ENCODE data around the gene CREBRF. TPM values are rescaled to one million over a fixed set of nuclear protein-coding genes. Genes with fewer than 3 reads are reported as not detected.
"Not testable (repeated sequence)": the region's sequence is repeated elsewhere in the genome, so short reads cannot be mapped to it uniquely, and the experiment has no call there.

The CREBRF gene
- total RNA-seq, 1 donor from 2014 or later, result 8.7 TPM

DNA sequence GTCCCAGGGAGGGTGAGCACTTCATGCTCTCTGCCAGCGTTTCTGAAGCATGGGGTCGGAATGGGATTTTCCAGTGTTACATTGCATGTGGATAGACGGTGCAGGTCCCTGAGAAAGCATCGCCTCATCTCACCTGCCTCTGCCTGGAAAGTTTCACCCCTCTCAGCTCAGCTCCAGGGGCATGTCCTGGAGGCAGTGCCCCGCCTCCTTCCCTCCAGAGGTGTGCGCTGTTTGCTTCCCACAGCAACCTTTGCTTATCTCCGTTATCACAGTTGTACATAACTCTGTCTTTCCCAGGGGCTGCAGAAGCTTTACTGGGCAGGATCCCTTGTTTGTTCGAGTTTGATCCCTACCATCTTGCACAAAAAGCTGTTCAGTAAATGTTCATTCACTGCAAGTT is 10.7 kb upstream of the CREBRF start:
- H3K36me3 Mint-ChIP-seq (ENCODE audit: low read depth), result no peaks in the 10 kb centered on the region
- peaks cover 4% of the 10 kb centered on the region for H3K27me3 Mint-ChIP-seq (ENCODE audit: low read depth)
- H3K9me3 Mint-ChIP-seq, result no peaks in the 10 kb centered on the region
- H3K27ac Mint-ChIP-seq, result no peak overlapping the region
- no peak for DNase-seq (ENCODE audit: low spot score)
- intact Hi-C loops (cut with micrococcal nuclease), result no loop called here
- no peaks in the 10 kb centered on the region for H3K4me1 Mint-ChIP-seq (ENCODE audit: low read depth)
- no peak overlapping the region for H3K4me3 Mint-ChIP-seq (ENCODE audit: low read depth)

DNA sequence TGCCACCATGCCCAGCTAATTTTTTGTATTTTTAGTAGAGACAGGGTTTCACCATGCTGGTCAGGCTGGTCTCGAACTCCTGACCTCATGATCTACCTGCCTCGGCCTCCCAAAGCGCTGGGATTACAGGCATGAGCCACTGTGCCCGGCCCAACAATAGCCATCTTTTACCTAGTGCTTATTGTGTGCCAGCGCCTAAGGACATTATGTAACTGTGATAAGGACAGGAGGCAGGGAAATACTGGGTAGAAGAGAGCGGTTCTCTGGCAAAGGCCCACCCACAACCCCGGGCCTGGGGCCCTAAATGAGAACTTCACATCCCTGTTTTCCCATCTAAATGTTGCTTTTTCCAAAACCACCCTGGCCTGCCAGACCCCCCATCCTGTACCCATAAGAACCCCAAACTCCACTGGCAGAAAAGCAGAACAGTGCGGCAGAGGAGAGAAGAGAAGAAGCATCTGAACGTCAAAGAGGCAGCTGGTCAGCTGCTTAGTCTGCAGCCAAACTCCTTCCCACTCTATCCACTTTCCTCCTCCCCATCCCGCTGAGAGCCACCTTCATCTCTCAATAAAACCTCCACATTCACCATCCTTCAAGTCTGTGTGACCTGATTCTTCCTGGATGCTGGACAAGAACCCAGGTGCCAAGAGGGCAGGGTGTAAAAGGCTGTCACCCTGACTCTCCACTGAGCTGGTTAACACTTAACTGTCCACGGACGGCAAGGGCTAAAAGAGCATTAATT is 8.9 kb upstream of the CREBRF start:
- intact Hi-C loops (cut with micrococcal nuclease); H3K9me3 Mint-ChIP-seq; DNase-seq (ENCODE audit: low spot score); H3K27me3 Mint-ChIP-seq (ENCODE audit: low read depth); H3K36me3 Mint-ChIP-seq (ENCODE audit: low read depth); H3K4me1 Mint-ChIP-seq (ENCODE audit: low read depth); H3K4me3 Mint-ChIP-seq (ENCODE audit: low read depth); H3K27ac Mint-ChIP-seq: not testable (repeated sequence)

DNA sequence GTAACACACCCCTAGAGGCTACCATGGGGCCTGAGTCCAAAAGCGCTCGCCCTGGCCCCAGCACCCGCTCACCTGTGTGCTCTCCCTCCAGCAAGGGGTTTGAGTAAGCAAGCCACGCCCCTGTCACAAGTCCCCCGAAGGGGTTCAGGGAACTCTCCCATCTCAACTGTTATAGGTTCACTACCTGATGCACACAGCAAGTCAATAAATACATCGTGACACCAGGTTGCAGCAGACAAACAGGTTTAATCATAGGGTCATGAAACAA is 8.4 kb upstream of the CREBRF start:
- DNase-seq (ENCODE audit: low spot score), result no peak
- intact Hi-C loops (cut with micrococcal nuclease), result no loop called here
- Mint-ChIP-seq H3K27ac (no peak overlapping the region), H3K27me3 (ENCODE audit: low read depth) (peaks cover 9% of the 10 kb centered on the region), H3K9me3 (no peaks in the 10 kb centered on the region), H3K4me3 (ENCODE audit: low read depth) (no peak overlapping the region), H3K36me3 (ENCODE audit: low read depth) (no peaks in the 10 kb centered on the region), H3K4me1 (ENCODE audit: low read depth) (peaks cover 6% of the 10 kb centered on the region)

DNA sequence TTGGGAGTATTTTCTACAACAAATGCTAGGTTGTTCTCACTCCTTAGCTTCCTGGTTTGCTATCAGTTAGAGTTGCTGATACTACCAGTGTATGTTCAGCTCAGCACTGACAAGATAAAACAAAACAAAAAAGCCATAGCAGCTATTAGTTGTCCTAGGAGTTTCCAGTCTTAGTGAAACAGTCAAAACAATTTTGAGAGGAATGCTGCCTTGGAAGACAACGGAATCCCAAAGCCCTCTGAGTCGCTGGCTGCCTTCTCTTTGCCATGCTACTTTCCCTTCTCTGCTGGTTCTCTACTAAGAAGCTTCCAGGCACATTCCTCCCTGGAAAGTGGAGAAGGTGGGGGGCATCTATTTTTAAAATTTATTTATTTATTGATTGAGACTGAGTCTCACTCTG is 5.4 kb upstream of the CREBRF start:
- peaks cover 21% of the 10 kb centered on the region for H3K4me1 Mint-ChIP-seq (ENCODE audit: low read depth)
- H3K36me3 Mint-ChIP-seq (ENCODE audit: low read depth), result no peaks in the 10 kb centered on the region
- intact Hi-C loops (cut with micrococcal nuclease), result no loop called here
- H3K27ac Mint-ChIP-seq, result no peak overlapping the region
- H3K27me3 Mint-ChIP-seq (ENCODE audit: low read depth), result peaks cover 9% of the 10 kb centered on the region
- no peak for DNase-seq (ENCODE audit: low spot score)
- H3K4me3 Mint-ChIP-seq (ENCODE audit: low read depth), result no peak overlapping the region
- H3K9me3 Mint-ChIP-seq, result no peaks in the 10 kb centered on the region

DNA sequence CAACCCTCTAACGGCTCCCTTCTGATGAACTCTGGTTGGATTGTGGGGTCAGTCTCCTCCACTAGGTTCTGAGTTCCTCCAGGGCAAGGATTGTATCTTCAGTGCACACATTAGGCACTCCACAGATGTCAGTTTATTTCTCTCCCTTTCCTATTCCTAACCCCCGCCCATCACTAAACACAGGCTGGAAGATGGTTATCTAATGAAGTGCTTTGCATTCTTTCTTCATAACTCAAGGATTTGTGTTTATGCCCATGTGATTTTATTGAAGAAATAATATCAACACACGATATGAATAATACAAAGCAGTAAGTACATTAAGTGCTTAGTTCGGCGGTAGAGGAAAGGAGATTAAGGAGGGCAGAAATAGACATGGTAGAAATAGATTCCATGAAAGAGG is 4.4 kb upstream of the CREBRF start:
- peaks cover 23% of the 10 kb centered on the region for H3K4me1 Mint-ChIP-seq (ENCODE audit: low read depth)
- H3K27ac Mint-ChIP-seq, result no peak overlapping the region
- intact Hi-C loops (cut with micrococcal nuclease), result no loop called here
- no peak overlapping the region for H3K4me3 Mint-ChIP-seq (ENCODE audit: low read depth)
- no peaks in the 10 kb centered on the region for H3K9me3 Mint-ChIP-seq
- no peaks in the 10 kb centered on the region for H3K36me3 Mint-ChIP-seq (ENCODE audit: low read depth)
- no peak for DNase-seq (ENCODE audit: low spot score)
- H3K27me3 Mint-ChIP-seq (ENCODE audit: low read depth), result peaks cover 9% of the 10 kb centered on the region

DNA sequence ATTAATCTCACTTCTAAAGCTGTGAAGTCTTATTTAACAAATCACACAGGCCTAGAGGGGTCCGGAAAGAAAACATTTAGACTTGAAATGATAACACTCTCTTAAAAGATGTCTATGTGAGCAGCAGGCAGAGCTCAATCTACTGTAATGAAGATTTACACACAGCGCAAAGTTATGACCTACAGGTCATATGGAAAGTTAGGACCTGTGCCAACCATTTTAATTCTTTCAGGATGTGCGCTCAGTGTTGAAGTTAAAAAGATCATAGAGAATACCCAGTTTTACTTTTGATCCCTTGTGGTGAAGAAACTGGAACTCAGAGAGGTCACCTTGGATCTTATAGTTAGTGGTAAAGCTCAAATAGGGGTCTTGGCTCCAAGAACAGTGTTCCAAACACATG is 3.1 kb upstream of the CREBRF start:
- intact Hi-C loops (cut with micrococcal nuclease), result no loop called here
- no peak overlapping the region for H3K4me3 Mint-ChIP-seq (ENCODE audit: low read depth)
- H3K4me1 Mint-ChIP-seq (ENCODE audit: low read depth), result peaks cover 23% of the 10 kb centered on the region
- no peaks in the 10 kb centered on the region for H3K9me3 Mint-ChIP-seq
- H3K27me3 Mint-ChIP-seq (ENCODE audit: low read depth), result peaks cover 7% of the 10 kb centered on the region
- no peak for DNase-seq (ENCODE audit: low spot score)
- H3K36me3 Mint-ChIP-seq (ENCODE audit: low read depth), result no peaks in the 10 kb centered on the region
- no peak overlapping the region for H3K27ac Mint-ChIP-seq

DNA sequence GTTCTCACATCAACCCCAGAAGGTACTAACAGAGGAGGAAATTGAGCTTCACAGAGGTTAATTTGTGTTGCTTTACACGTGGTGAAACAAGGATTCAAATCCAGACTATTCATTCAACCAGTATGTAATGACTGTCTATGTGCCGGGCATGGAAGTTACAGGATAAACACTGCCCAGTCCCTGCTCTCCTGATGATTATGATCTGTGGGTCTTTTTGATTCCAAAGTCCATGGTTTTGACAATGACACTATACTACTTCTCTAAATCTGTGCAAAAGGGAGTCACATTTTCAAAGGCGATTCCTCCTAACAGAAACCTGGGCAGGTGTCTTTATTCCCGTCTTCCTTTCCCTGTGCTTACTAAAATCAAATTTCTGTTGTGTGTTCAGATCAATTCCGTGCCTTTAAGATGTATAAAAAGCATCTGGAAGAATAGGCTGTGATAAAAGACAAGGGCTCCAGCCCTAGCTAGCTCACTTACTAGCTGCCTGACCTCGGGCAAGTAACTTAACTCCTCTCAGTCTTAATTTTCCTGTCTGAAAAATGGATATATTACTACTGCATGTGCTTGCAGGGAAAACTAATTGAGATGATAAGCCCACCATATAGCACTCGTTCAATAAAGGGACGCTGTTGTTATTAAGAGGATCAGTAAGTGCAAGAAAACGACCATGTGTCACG is 970 bp upstream of the CREBRF start:
- peaks cover 5% of the 10 kb centered on the region for H3K27me3 Mint-ChIP-seq (ENCODE audit: low read depth)
- H3K27ac Mint-ChIP-seq, result peak overlapping the region; percentile 88
- H3K9me3 Mint-ChIP-seq, result no peaks in the 10 kb centered on the region
- intact Hi-C loops (cut with micrococcal nuclease), result loop anchor here (5.0 kb wide), 3 partner anchors 272 to 1048 kb away; partner anchors contain the start of genes FBXW11 and STC2
- no peak for DNase-seq (ENCODE audit: low spot score)
- peak overlapping the region; percentile 87 for H3K4me3 Mint-ChIP-seq (ENCODE audit: low read depth)
- peaks cover 23% of the 10 kb centered on the region for H3K4me1 Mint-ChIP-seq (ENCODE audit: low read depth)
- no peaks in the 10 kb centered on the region for H3K36me3 Mint-ChIP-seq (ENCODE audit: low read depth)

DNA sequence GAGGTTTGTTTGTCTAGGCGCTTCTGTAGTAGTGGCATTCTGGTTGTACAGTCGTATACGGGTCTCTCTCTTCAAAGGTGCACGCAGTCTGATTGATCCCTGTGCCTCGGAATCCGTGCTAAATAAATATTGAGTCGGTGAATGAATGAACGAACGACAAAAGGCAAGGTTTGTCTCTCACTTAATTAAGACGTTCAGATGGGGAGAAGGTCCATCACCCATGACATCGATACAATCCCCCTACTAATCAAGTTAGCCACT is 500 bp upstream of the CREBRF start:
- Mint-ChIP-seq H3K36me3 (ENCODE audit: low read depth) (peaks cover 4% of the 10 kb centered on the region), H3K27me3 (ENCODE audit: low read depth) (peaks cover 5% of the 10 kb centered on the region), H3K4me3 (ENCODE audit: low read depth) (peak overlapping the region; percentile 87), H3K4me1 (ENCODE audit: low read depth) (peaks cover 23% of the 10 kb centered on the region), H3K27ac (peak overlapping the region; percentile 88), H3K9me3 (no peaks in the 10 kb centered on the region)
- no peak for DNase-seq (ENCODE audit: low spot score)
- intact Hi-C loops (cut with micrococcal nuclease), result loop anchor here (5.0 kb wide), 3 partner anchors 272 to 1048 kb away; partner anchors contain the start of genes FBXW11 and STC2

DNA sequence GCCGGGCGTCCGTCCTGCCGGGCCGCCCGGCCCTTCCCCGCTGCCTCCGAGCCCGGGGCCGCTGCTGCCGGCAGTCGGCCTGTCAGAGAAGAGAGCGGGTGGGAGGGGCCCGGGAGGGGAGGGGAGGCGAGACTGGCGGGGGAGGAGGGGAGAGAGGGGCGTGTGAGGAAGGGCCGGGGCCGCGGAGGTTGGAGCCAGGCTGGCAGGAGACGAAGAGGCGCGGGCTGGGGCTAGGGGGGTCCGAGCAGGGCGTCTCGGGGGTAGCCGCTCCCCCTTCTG is 570 bp downstream of the CREBRF start:
- no peak for DNase-seq (ENCODE audit: low spot score)
- Mint-ChIP-seq H3K4me3 (ENCODE audit: low read depth) (peak overlapping the region; percentile 94), H3K36me3 (ENCODE audit: low read depth) (peaks cover 5% of the 10 kb centered on the region), H3K9me3 (no peaks in the 10 kb centered on the region), H3K4me1 (ENCODE audit: low read depth) (peaks cover 23% of the 10 kb centered on the region), H3K27ac (peak overlapping the region; percentile 96), H3K27me3 (ENCODE audit: low read depth) (peaks cover 4% of the 10 kb centered on the region)
- intact Hi-C loops (cut with micrococcal nuclease), result loop anchor here (1.0 to 5.0 kb wide), 10 partner anchors 72 to 1670 kb away; partner anchors contain the start of genes BNIP1, BOD1, DUSP1 and FBXW11

DNA sequence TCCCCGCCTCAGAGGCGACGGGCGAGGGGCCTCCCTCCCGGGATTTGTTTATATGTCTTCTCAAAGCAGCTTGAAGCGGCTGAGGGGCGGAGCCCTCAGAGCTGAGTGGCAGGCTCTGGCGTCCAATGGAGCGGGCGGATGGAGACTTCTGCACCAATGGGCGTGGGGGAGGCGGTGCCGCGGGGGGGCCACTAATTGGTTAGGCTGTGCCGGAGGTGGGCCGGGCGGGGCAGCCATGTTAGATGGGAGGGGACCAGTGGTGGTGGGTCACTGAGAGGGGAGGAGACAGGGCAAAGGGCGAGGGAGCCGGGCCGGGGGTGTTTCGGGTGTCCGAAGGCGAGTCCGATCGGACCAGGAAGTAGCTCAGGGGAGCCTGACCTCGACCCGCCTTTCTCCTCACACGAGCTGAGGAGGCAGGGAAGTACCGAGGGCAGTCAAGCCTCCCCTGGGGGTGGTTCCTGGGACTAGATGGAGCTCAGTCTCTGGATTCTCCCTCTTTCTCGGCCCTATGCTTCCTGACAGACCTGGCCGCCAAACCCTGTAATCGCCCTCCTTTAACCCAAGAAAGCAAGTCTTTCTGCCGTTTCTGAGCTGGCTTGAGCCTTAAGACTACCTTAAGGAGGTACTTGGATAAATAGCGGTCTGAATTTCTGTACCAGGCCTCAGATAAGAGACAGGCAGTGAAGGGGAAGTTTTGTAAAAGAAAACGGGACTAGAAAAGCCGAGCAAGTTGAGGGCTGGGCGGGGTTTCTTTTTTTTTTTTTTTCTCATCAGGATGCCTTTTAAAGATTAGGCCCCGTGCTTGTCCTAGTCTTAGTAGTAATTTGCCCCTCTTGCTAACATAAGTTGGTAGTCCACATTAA is 1.1 kb downstream of the CREBRF start:
- DNase-seq (ENCODE audit: low spot score), result peak; percentile 99
- intact Hi-C loops (cut with micrococcal nuclease), result loop anchor here (2.0 to 5.0 kb wide), 7 partner anchors 270 to 1670 kb away; partner anchors contain the start of genes BOD1, DUSP1, FBXW11 and NPM1
- no peaks in the 10 kb centered on the region for H3K27me3 Mint-ChIP-seq (ENCODE audit: low read depth)
- no peaks in the 10 kb centered on the region for H3K9me3 Mint-ChIP-seq
- peaks cover 5% of the 10 kb centered on the region for H3K36me3 Mint-ChIP-seq (ENCODE audit: low read depth)
- peak overlapping the region; percentile 94 for H3K4me3 Mint-ChIP-seq (ENCODE audit: low read depth)
- H3K27ac Mint-ChIP-seq, result peak overlapping the region; percentile 96
- H3K4me1 Mint-ChIP-seq (ENCODE audit: low read depth), result peaks cover 19% of the 10 kb centered on the region

DNA sequence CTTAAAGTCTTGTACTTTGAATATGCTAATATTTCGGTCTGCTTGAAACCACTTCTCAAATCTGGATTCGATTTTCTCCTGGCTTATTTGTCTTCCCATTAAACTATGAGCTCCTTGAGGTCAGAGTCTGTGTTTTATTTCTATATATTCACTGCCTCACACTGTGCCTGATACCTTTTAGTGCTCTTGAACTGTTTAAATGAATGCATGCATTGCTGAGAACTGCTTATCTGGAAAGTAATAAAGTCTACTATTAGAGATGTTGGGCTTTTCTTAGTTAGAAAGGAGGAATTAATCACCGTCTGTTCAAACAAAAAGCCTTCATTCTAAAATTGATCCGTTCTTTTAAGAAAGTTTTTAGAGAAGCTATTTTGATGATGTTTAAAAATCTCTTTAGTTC is 6.0 kb downstream of the CREBRF start:
- no peak for DNase-seq (ENCODE audit: low spot score)
- H3K36me3 Mint-ChIP-seq (ENCODE audit: low read depth), result peaks cover 5% of the 10 kb centered on the region
- H3K27ac Mint-ChIP-seq, result no peak overlapping the region
- H3K4me1 Mint-ChIP-seq (ENCODE audit: low read depth), result peaks cover 16% of the 10 kb centered on the region
- no peaks in the 10 kb centered on the region for H3K9me3 Mint-ChIP-seq
- no peak overlapping the region for H3K4me3 Mint-ChIP-seq (ENCODE audit: low read depth)
- H3K27me3 Mint-ChIP-seq (ENCODE audit: low read depth), result no peaks in the 10 kb centered on the region
- intact Hi-C loops (cut with micrococcal nuclease), result no loop called here

DNA sequence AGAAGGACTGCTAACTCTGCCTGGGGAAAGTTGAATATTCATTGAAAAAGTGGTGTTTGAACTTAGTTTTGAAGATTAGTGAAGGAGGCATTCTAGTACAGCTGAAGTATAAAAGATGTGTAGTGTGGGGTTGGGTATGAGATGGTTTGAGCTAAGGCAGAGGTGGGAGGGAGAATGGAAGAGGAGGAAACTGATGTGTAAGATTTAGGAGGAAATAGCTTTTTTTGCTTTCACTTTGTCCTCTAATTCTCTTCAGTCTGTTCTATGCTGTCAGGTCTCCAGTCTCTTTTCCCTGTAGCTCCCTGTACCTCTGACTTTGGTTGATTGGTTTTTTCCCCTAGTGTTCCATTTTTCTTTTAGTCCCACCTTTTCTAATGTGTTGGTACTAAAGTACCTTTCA is 9.0 kb downstream of the CREBRF start:
- Mint-ChIP-seq H3K4me1 (ENCODE audit: low read depth) (peaks cover 16% of the 10 kb centered on the region), H3K36me3 (ENCODE audit: low read depth) (peaks cover 5% of the 10 kb centered on the region), H3K27ac (peak overlapping the region; percentile 56), H3K4me3 (ENCODE audit: low read depth) (peak overlapping the region; percentile 54), H3K9me3 (no peaks in the 10 kb centered on the region), H3K27me3 (ENCODE audit: low read depth) (no peaks in the 10 kb centered on the region)
- intact Hi-C loops (cut with micrococcal nuclease), result no loop called here
- DNase-seq (ENCODE audit: low spot score), result no peak

DNA sequence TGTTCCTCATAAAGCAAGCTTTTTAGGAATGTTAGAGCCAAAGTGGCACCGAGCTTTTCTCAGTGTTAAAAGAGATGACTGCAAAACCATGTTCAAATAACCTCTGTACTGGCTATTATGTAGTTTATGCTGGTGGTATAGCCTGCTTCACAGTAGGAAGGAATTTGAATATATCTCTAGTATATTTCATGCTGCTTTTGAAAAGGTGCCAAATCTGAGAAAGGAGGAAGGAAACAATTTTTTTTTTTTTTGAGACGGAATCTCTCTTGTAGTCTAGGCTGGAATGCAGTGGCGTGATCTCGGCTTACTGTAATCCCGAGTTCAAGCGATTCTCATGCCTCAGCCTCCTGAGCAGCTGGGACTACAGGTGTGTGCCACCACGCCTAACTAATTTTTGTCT is 13.5 kb downstream of the CREBRF start:
- DNase-seq (ENCODE audit: low spot score), result no peak
- Mint-ChIP-seq H3K27ac (no peak overlapping the region), H3K27me3 (ENCODE audit: low read depth) (no peaks in the 10 kb centered on the region), H3K36me3 (ENCODE audit: low read depth) (no peaks in the 10 kb centered on the region), H3K9me3 (no peaks in the 10 kb centered on the region), H3K4me1 (ENCODE audit: low read depth) (peaks cover 11% of the 10 kb centered on the region), H3K4me3 (ENCODE audit: low read depth) (no peak overlapping the region)
- intact Hi-C loops (cut with micrococcal nuclease), result no loop called here
